Thoracic aorta (tissue), 2 donors: ENCODE data around the gene GNLY. TPM values are rescaled to one million over a fixed set of nuclear protein-coding genes. Genes with fewer than 3 reads are reported as not detected.
A peak's percentile ranks its signal among the peaks of the same experiment; 100 is the strongest.

Experiments used
- ATAC-seq: fragments of 150-250 bp; one replicate; pipeline ENCODE4 v1.8.0; 2017; ENCODE audit warnings: low read depth; ENCODE audit not compliant: insufficient number of reproducible peaks, low FRiP score
- DNase-seq: peaks from one replicate; pipeline ENCODE4 v3.0.0-alpha.2; 2020; ENCODE audit warnings: low spot score
- H3K27ac ChIP-seq, 2 donors: fragments of 200-600 bp; sonication (generic); 1 replicate in 1 of 2; 2 replicates in 1 of 2; pipeline ENCODE4 v1.5.1; 2016; ENCODE audit warnings: mild to moderate bottlenecking in 2 of 2, moderate library complexity in 2 of 2
- H3K27me3 ChIP-seq: fragments of 200-600 bp; sonication (generic); replicated peaks from 2 replicates; pipeline ENCODE4 v1.6.0; 2016; ENCODE audit warnings: mild to moderate bottlenecking; ENCODE audit not compliant: insufficient read depth
- H3K36me3 ChIP-seq: fragments of 200-600 bp; sonication (generic); one replicate; pipeline ENCODE4 v1.5.1; 2016
- H3K4me1 ChIP-seq, 2 donors: fragments of 200-600 bp; sonication (generic); 1 replicate in 1 of 2; 2 replicates in 1 of 2; pipeline versions ENCODE4 v1.5.1 to v1.6.0; 2016; ENCODE audit warnings: low read depth in 2 of 2, mild to moderate bottlenecking in 1 of 2; ENCODE audit not compliant: control insufficient read depth in 1 of 2
- H3K4me3 ChIP-seq: fragments of 200-600 bp; sonication (generic); 2 replicates; pipeline ENCODE4 v1.5.1; 2016; ENCODE audit warnings: mild to moderate bottlenecking
- H3K9me3 ChIP-seq: fragments of 200-600 bp; sonication (generic); 2 replicates; pipeline ENCODE4 v1.5.1; 2016
- CTCF ChIP-seq: fragments of 200-600 bp; sonication (generic); IDR thresholded peaks from one replicate; pipeline ENCODE4 v1.5.1; 2019; ENCODE audit warnings: antibody characterized with exemption
- total RNA-seq, 2 donors: library from RNA; depleted of rRNA; stranded (reverse); fragments of >200 nt; gene quantifications; one replicate each; pipeline versions ENCODE4 v1.1.0 to v1.2.3, GENCODE V29; 2016

Gene GNLY
- total RNA-seq, 2 donors from 2014 or later, result 1.5 to 8.5 TPM

- no peak for ATAC-seq
- Histone ChIP-seq H3K4me1 (peaks cover 10 to 16% of the 10 kb centered on the region in 2 donors), H3K36me3 (no peaks in the 10 kb centered on the region), H3K27ac (no peak overlapping the region), H3K9me3 (no peaks in the 10 kb centered on the region), H3K4me3 (no peak overlapping the region), H3K27me3 (no peaks in the 10 kb centered on the region)
- no peak for DNase-seq
- no peak for TF ChIP-seq CTCF
Measured at GRCh38 chr2:85675866-85676548, 18.2 kb upstream of the GNLY start.

- H3K4me1 ChIP-seq, result peaks cover 10 to 16% of the 10 kb centered on the region in 2 donors
- TF ChIP-seq CTCF, result no peak
- H3K27me3 ChIP-seq, result no peaks in the 10 kb centered on the region
- no peaks in the 10 kb centered on the region for H3K36me3 ChIP-seq
- no peak overlapping the region for H3K4me3 ChIP-seq
- ATAC-seq (no peak), DNase-seq (no peak)
- H3K9me3 ChIP-seq, result no peaks in the 10 kb centered on the region
- H3K27ac ChIP-seq, result no peak overlapping the region
Measured at GRCh38 chr2:85678377-85678776, 15.8 kb upstream of the GNLY start.

GRCh38 chr2:85678794-85679672 lies 15.1 kb upstream of the GNLY start:
- Histone ChIP-seq H3K36me3 (no peaks in the 10 kb centered on the region), H3K27ac (no peak overlapping the region), H3K4me1 (peaks cover 10 to 16% of the 10 kb centered on the region in 2 donors), H3K4me3 (peak overlapping the region; percentile 44), H3K27me3 (no peaks in the 10 kb centered on the region), H3K9me3 (no peaks in the 10 kb centered on the region)
- ATAC-seq, result peak; percentile 51
- peak; percentile 96 for TF ChIP-seq CTCF
- DNase-seq, result peak; percentile 66

GRCh38 chr2:85680707-85681371 lies 13.3 kb upstream of the GNLY start:
- no peak for DNase-seq
- Histone ChIP-seq H3K36me3 (no peaks in the 10 kb centered on the region), H3K4me3 (no peak overlapping the region), H3K9me3 (no peaks in the 10 kb centered on the region), H3K27me3 (no peaks in the 10 kb centered on the region), H3K4me1 (peaks cover 10 to 16% of the 10 kb centered on the region in 2 donors), H3K27ac (no peak overlapping the region)
- ATAC-seq, result no peak
- no peak for TF ChIP-seq CTCF

GRCh38 chr2:85681372-85681763 lies 12.8 kb upstream of the GNLY start:
- no peak for TF ChIP-seq CTCF
- ATAC-seq, result no peak
- H3K27ac ChIP-seq, result no peak overlapping the region

More at GRCh38 chr2:85681372-85681763, 12.8 kb upstream of the GNLY start:
- Histone ChIP-seq H3K36me3 (no peaks in the 10 kb centered on the region), H3K4me3 (no peak overlapping the region), H3K27me3 (no peaks in the 10 kb centered on the region), H3K4me1 (peaks cover 7 to 15% of the 10 kb centered on the region in 2 donors), H3K9me3 (no peaks in the 10 kb centered on the region)
- DNase-seq, result no peak
